Common myeloid progenitor, CD34-positive (primary cell): ENCODE data around the gene PARS2.

Experiments used
- CTCF ChIA-PET: fragments of 350-600 bp; sonication (Branson Sonifier 250); formaldehyde crosslinking; loops from one replicate; lab custom pipeline; 2021; ENCODE audit warnings: antibody characterized with exemption; lab: Charles Lee
- POLR2A ChIA-PET: fragments of 350-600 bp; sonication (Branson Sonifier 250); formaldehyde crosslinking; loops from one replicate; lab custom pipeline; 2021; ENCODE audit warnings: antibody characterized with exemption; lab: Charles Lee
- DNase-seq, 3 donors: peaks; one replicate each; pipeline versions ENCODE4 v3.0.0 to v3.0.0-alpha.2; 2013
- H3K27ac ChIP-seq, 2 experiments: 1 replicate in 1 of 2; 2 replicates in 1 of 2; pipeline ENCODE4 v1.7.0; 2013; ENCODE audit warnings: inconsistent platforms in 2 of 2, low read length in 2 of 2, mild to moderate bottlenecking in 2 of 2, low read depth in 1 of 2, moderate library complexity in 1 of 2; ENCODE audit not compliant: severe bottlenecking in 2 of 2, insufficient read depth in 1 of 2, poor library complexity in 1 of 2
- H3K27me3 ChIP-seq, 5 experiments: replicated peaks in 2 of 5; 1 replicate in 3 of 5; 2 replicates in 2 of 5; pipeline versions ENCODE4 v1.6.1 to v1.7.0; 2013; ENCODE audit warnings: low read length in 4 of 5, mild to moderate bottlenecking in 2 of 5, moderate library complexity in 2 of 5, inconsistent platforms in 1 of 5; ENCODE audit not compliant: insufficient read depth in 5 of 5, control insufficient read depth in 4 of 5
- H3K36me3 ChIP-seq, 4 experiments: 1 replicate in 2 of 4; 2 replicates in 2 of 4; pipeline versions ENCODE4 v1.6.1 to v1.7.0; 2013; ENCODE audit warnings: low read length in 3 of 4, control low read depth in 1 of 4, mild to moderate bottlenecking in 1 of 4; ENCODE audit not compliant: control insufficient read depth in 4 of 4, insufficient read depth in 4 of 4
- H3K4me1 ChIP-seq, 4 experiments: 1 replicate in 3 of 4; 2 replicates in 1 of 4; pipeline versions ENCODE4 v1.6.1 to v1.7.1; 2013; ENCODE audit warnings: low read length in 3 of 4, mild to moderate bottlenecking in 3 of 4, control low read depth in 1 of 4, inconsistent platforms in 1 of 4, moderate library complexity in 1 of 4; ENCODE audit not compliant: control insufficient read depth in 4 of 4, insufficient read depth in 4 of 4; ENCODE audit errors: control extremely low read depth in 1 of 4
- H3K4me3 ChIP-seq, 7 experiments: 1 replicate in 4 of 7; 2 replicates in 3 of 7; pipeline versions ENCODE4 v1.5.1 to v1.7.0; 2013; ENCODE audit warnings: mild to moderate bottlenecking in 7 of 7, low read length in 6 of 7, moderate library complexity in 6 of 7, inconsistent platforms in 2 of 7, low read depth in 2 of 7, control low read depth in 1 of 7; ENCODE audit not compliant: insufficient read depth in 4 of 7, control insufficient read depth in 1 of 7; ENCODE audit errors: extremely low read depth in 1 of 7
- H3K9me3 ChIP-seq, 5 experiments: 1 replicate in 4 of 5; 2 replicates in 1 of 5; pipeline versions ENCODE4 v1.6.1 to v1.7.1; 2013; ENCODE audit warnings: low read length in 4 of 5, mild to moderate bottlenecking in 2 of 5, inconsistent platforms in 1 of 5, low read depth in 1 of 5, moderate library complexity in 1 of 5; ENCODE audit not compliant: control insufficient read depth in 4 of 5, insufficient read depth in 2 of 5; ENCODE audit errors: control extremely low read depth in 1 of 5
- WGBS: methylation state at CpG from one replicate; pipeline ENCODE4 v1.1.5; 2013; ENCODE audit not compliant: insufficient coverage; 5-methylcytosine and 5-hydroxymethylcytosine counted together

PARS2 gene

DNA sequence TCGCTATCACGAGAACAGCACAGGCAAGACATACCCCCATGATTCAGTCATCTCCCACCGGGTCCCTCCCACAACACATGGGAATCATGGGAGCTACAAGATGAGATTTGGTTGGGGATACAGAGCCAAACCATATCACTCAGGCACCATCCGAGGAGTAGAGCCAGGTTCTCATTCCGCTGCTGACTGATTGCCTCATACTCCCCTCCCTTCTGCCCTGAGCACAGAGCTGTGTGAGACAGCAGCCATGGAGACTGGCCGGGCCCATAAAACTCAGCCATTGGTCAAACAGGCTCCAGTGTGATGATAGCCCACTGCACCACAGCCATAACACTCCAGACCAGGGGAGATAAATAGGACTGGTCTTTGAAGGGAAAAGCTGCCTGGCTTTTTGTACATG lies 26.1 kb downstream of the PARS2 start:
- ChIA-PET POLR2A (no interaction called here), CTCF (no interaction called here)
- Histone ChIP-seq H3K27me3 (no peaks in the 10 kb centered on the region), H3K27ac (no peak overlapping the region), H3K4me3 (no peak overlapping the region), H3K36me3 (peaks cover 27 to 79% (median 64%) of the 10 kb centered on the region in 4 experiments), H3K4me1 (no peaks in the 10 kb centered on the region), H3K9me3 (no peaks in the 10 kb centered on the region)
- WGBS = 90% methylated on average over 5 of the region's 6 CpGs
- no peak for DNase-seq

DNA sequence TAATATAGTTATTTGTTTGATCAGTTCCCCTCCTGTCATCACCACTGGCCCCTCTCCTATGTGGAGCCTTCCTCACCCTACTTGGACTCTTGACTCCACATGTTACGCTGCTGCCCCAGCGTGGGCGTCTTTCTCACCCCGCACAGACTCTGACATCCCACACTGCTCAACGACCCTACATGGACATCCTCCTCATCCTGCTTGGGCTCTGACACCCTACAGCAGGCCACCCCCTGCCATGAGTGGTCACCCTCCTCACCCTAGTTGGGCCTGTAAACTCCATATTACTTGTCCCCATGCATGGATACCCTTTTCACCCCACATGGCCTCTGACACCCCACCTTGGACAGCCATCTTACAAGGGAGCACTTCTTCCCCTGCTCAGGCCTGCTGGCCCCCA lies 27.6 kb downstream of the PARS2 start:
- Histone ChIP-seq H3K27me3 (no peaks in the 10 kb centered on the region), H3K4me3 (no peak overlapping the region), H3K4me1 (no peaks in the 10 kb centered on the region), H3K9me3 (no peaks in the 10 kb centered on the region), H3K27ac (no peak overlapping the region), H3K36me3 (peaks cover 28 to 78% (median 60%) of the 10 kb centered on the region in 4 experiments)
- ChIA-PET POLR2A (no interaction called here), CTCF (interaction anchor here (1.1 to 1.4 kb wide), 2 partner anchors 8 to 14 kb away, joined by 3 read pairs; no protein-coding TSS in a partner anchor)
- no peak for DNase-seq
- WGBS = 98% methylated on average over 5 of the region's 5 CpGs

DNA sequence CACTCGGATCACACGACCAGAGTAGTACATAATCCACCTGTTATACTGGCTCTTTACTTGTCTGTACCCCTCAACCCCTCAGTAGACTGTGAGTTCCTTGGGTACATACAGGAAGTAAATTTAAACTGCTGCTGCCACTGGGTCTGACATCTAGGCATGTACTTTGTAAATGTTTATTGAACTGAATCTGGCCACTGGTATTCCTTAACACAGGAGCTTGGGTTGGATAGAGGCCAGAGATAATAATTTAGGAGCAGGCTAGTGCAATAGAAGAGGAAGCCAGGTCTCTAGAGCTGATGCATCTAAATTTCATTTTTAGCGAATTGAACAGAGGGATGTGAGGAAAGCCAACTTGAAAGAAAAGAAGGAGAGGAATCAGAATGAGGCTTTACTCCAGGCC lies 36.3 kb downstream of the PARS2 start:
- WGBS = no CpG with 5 or more reads among the region's 3 CpGs
- CTCF ChIA-PET = interaction anchor here (1.4 to 3.2 kb wide), 2 partner anchors 9 to 12 kb away, joined by 3 to 7 read pairs; partner anchors contain the start of gene TTC4

DNA sequence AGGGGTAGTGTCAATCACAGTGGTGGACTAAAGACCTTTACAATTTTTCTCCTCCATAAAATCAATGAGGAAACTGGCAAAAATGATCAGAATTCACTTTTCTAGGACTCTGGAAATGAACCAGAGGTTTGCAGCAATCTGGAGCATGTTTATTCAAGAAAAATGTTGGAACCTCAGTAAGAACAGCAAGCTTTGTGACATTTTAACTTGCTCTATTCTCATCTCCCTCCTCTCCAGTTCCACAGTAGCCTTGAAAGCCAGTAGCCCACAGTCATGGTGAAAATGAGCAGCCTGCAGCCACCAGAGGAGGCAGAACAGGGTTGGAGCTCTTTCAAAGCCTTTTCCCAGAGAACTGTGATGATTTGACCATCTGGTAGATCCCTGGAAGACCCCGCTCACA lies 39.6 kb downstream of the PARS2 start:
- no peaks in the 10 kb centered on the region for H3K27me3 ChIP-seq
- H3K36me3 ChIP-seq = peaks cover 31 to 81% (median 60%) of the 10 kb centered on the region in 4 experiments
- ChIA-PET POLR2A (interaction anchor here (0.6 to 0.7 kb wide), 2 partner anchors 27 to 364 kb away, joined by 3 to 4 read pairs; no protein-coding TSS in a partner anchor), CTCF (interaction anchor here (1.2 to 1.8 kb wide), 2 partner anchors 38 to 178 kb away, joined by 3 to 4 read pairs; no protein-coding TSS in a partner anchor)
- no CpG with 5 or more reads among the region's 1 CpG for WGBS
- H3K4me3 ChIP-seq = no peak overlapping the region
- H3K9me3 ChIP-seq = peaks cover 6 to 18% (median 9%) of the 10 kb centered on the region in 5 experiments
- no peak overlapping the region for H3K27ac ChIP-seq
- DNase-seq = no peak
- H3K4me1 ChIP-seq = no peaks in the 10 kb centered on the region

More for the DNA sequence above, 36.3 kb downstream of the PARS2 start:
- Histone ChIP-seq H3K4me3 (no peak overlapping the region), H3K27me3 (no peaks in the 10 kb centered on the region), H3K36me3 (peaks cover 40 to 86% (median 61%) of the 10 kb centered on the region in 4 experiments), H3K9me3 (peaks cover 6 to 18% (median 9%) of the 10 kb centered on the region in 5 experiments), H3K27ac (no peak overlapping the region), H3K4me1 (no peaks in the 10 kb centered on the region)
- POLR2A ChIA-PET = no interaction called here
- DNase-seq = no peak

DNA sequence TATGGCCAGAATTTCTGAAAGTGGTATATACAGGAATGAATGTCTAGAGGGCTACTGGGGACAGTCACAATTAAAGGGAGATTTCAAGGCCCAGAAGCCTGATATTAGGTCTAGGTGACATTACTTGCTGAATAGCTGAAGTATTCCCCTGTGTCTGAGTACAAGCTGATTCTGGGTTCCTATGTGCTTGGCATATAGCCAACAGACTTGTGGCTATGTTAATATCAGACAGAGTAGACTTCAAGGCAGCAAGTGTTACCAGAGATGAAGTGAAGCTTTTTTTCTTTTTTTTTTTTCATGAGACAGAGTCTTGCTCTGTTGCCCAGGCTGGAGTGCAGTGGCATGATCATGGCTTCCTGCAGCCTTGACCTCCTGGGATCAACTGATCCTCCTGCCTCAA lies 40.3 kb downstream of the PARS2 start:
- H3K4me3 ChIP-seq = no peak overlapping the region
- peak in 1 of 3 donors; percentile 4 for DNase-seq
- H3K27me3 ChIP-seq = no peaks in the 10 kb centered on the region
- POLR2A ChIA-PET = interaction anchor here (0.7 kb wide), 1 partner anchor 364 kb away, joined by 4 read pairs; no protein-coding TSS in a partner anchor
- H3K27ac ChIP-seq = no peak overlapping the region
- H3K4me1 ChIP-seq = no peaks in the 10 kb centered on the region
- H3K9me3 ChIP-seq = peaks cover 6 to 18% (median 9%) of the 10 kb centered on the region in 5 experiments
- CTCF ChIA-PET = interaction anchor here (1.2 to 2.1 kb wide), 3 partner anchors 37 to 177 kb away, joined by 3 to 5 read pairs (median 4); a partner anchor contains a TSS
- peaks cover 36 to 82% (median 60%) of the 10 kb centered on the region in 4 experiments for H3K36me3 ChIP-seq

DNA sequence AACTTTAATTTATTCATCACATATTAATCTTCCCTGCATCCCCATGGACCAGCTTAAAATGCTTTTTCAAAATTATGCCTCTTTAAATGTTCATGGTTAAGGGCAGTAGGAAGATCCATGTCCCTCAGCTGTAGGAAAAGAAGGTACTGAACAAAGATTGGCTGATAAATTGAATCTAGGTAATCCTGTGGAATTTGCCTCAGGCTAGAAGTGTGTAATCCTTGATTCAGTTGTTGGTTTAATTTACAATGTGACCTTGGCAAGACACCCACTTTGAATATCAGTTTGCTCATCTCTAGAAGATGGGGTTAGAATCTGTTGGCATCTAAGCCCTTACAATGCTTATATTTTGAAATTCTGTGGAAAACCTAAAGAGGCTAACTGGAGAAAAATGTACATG lies 42.6 kb downstream of the PARS2 start:
- Histone ChIP-seq H3K27me3 (no peaks in the 10 kb centered on the region), H3K9me3 (peaks cover 6 to 18% (median 9%) of the 10 kb centered on the region in 5 experiments), H3K4me1 (peaks cover 0 to 3% (median 2%) of the 10 kb centered on the region in 4 experiments), H3K4me3 (no peak overlapping the region), H3K27ac (no peak overlapping the region), H3K36me3 (peaks cover 31 to 80% (median 59%) of the 10 kb centered on the region in 4 experiments)
- ChIA-PET POLR2A (interaction anchor here (0.7 kb wide), 1 partner anchor 866 kb away, joined by 4 read pairs; no protein-coding TSS in a partner anchor), CTCF (interaction anchor here (1.1 kb wide), 1 partner anchor 17 kb away, joined by 4 read pairs; no protein-coding TSS in a partner anchor)
- no peak for DNase-seq
